ENCODE data around the gene GDAP1L1.
A peak's percentile ranks its signal among the peaks of the same experiment; 100 is the strongest.

GDAP1L1 gene

DNA sequence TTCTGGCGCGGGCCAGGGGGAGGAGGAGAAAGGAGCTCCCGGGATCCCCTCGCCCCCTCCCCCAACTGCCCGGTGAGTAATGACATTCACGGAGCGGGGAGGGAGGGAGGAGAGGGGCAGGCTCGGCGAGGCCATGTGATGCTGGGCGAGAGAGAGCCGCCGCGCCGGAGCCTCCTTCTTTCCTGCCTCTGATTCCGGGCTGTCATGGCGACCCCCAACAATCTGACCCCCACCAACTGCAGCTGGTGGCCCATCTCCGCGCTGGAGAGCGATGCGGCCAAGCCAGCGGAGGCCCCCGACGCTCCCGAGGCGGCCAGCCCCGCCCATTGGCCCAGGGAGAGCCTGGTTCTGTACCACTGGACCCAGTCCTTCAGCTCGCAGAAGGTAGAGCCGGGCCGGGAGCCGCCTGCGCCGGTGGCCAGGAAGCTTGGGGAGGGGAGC is at the start of gene GDAP1L1:
TSS of gene GDAP1L1 (plus strand) at position 178 of the 441 bp plus-strand sequence. CDS start at position 205, 27 bp downstream.
- no peak for DNase-seq

DNA sequence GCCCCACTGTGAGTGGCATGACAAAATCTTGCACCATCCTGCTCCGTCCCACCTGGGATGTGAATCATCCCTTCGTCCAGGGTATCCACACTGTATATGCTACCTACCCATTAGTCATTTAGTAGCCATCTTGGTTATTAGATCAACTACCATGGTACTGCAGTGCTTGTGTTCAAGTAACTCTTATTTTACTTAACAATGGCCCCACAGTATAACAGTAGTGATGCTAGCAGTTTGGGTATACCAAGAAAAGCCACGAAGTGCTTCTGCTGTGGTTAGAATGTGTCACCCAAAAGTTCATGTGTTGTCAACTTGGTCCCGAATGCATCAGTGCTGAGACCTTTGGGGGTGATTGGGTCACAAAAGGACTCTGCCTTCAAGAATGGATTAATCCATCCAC is 48.2 kb upstream of the GDAP1L1 start:
- DNase-seq, result peak; percentile 50

DNA sequence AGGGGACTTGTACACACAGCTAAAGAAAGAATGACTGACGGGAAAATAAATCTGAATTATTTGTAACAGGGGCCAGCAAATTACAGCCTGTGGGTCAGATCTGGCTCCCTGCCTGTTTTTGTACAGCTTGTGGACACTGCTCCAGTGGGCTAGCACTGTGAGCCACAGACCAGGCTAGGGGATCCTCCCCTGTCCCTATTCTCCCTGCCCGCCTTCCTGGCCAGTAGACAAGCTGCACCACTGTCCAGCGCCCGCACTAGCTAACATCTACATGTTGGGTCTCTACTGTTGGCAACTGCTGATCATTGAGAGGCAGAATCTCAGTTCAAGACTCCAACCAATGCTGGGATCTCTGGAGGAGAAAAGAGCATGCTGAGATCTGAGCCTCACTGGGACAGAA is 47.2 kb upstream of the GDAP1L1 start:
- no peak for DNase-seq

DNA sequence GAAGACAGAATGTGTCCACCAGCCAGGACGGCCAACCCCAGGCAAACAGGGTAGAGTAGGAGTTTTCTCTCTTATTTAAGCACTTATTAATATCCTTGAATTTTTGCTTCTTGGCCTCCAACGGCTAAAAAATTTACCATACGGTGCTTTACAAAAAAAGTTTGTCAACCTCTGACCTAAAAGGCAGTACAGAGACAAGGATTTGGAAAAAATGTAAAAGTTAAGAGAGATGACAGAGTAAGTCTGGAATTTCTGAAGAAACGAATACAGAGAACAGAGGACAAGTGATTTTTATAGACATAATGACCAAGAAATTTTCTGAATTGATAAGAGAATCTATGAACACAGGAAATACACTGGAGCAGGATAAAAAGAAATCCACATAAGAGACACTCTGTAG is 46.7 kb upstream of the GDAP1L1 start:
- DNase-seq, result no peak

DNA sequence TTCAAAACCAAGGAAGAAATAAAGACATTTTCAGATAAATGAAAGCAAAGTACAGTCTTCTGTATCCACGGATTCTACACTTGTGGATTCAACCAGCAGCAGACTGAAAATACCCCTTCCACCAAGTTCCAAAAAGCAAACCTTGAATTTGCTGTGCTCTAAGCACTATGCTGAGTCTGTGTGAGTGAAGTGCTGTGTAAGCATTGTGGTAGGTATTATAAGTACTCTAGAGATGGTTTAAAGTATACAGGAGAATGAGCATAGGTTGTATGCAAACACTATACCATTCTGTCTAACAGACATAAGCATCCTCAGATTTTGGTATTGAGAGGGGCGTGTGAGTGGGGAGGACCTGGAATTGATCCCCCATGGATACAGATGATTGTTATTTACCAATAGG is 46.1 kb upstream of the GDAP1L1 start:
- DNase-seq, result no peak

DNA sequence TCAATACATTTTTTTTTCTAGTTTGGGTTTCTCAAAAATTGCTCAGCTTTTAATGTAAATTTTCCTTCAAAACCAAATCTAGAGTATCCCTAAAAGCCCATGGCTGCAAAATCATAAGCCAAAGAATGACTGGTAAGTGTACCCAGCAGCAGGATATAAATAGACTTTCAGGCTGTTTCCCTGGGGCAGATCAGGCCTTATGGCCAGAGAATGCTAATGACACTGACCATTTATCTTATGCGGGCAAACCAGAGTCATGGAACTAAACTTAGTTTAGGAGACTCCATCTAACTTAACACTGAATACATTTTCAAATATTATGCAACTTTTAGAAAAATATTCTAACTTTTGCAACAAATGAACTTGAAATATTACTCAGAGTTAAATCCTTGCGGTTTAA is 43.9 kb upstream of the GDAP1L1 start:
- DNase-seq, result no peak

DNA sequence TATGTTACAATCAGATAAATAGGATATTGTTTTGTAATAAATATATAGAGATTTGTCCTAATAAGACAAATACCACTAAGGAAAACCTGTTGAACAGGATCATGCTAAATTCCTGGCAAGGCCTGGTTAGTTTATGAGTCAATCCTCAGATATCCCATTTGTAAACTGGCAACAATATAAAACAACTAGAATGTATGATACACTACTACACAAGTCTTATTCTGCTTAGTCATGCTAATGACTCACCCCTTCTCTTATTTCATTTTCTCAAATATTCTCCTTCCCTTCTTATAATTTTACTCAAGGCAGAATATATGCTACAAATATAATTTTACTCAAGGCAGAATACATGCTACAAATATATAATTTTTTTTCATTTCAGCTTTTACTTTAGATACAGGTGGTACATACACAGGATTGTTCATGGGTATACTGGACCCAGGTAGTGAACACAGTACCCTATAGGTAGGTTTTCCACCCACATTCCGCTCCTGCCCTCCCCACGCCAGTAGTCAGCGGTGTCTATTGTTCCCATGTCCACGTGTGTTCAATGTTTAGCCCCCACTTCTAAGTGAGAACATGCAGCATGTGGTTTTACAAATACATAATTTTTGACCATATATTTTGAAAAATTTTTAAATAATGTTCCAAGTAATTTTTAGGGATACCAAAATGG is 42.8 kb upstream of the GDAP1L1 start:
- DNase-seq, result no peak

DNA sequence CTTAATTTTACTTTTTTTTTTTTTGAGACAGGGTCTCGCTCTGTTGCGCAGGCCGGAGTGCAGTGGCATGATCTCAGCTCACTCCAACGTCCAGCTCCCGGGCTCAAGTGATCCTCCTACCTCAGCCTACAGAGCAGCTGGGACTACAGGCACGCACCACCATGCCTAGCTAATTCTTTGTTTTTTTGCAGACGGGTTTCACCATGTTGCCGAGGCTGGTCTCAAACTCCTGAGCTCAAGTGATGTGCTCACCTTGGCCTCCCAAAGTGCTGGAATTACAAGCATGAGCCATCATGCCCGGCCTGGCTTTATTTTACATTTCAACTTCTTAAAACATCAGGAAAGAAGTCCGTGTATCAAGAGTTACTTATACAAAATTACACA is 42.3 kb upstream of the GDAP1L1 start:
- no peak for DNase-seq

DNA sequence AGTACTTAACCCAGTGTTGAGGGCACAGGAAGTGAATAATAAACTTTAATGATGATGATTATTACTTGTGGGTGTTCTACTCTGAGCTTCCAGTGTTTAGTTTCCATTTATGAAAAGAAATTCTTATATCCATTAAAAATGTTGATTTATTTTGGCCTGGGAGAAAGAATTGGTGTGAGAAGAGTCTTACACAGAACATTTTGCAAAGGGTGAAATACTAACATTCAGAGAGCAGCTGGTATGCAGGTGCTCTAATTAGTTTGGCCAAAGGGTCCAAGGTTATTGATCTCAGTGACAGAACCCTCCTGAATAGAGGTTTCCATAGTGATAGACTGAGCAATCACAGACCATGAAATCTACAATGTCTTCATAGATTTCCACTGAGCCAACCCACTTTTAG is 41.0 kb upstream of the GDAP1L1 start:
- no peak for DNase-seq

DNA sequence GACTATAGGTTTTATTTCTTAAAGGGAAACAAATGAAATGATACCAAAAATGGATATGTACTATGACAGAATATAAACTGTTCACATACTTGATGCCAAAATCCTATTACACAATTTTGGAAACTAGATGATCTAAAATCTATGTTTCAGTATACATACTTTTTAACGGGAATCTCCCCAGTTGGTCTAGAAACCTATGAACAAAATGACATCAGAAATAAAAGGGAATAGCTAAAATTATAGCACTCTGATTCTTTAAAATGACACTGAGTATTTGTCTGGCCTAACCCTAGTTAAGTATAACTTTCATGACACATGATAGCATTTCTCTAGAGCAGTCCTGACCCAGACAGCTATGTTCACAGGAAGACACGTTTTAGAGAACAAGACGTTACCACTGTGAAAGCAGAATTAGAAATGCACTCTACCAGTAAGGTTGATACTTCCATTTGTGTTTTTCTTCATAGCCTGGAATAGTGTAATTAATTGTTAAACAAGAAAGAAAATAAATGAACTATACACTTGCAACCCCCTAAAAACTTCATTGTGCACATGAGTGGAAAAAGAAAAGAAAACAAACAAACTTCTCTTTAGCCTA is 39.9 kb upstream of the GDAP1L1 start:
- no peak for DNase-seq

DNA sequence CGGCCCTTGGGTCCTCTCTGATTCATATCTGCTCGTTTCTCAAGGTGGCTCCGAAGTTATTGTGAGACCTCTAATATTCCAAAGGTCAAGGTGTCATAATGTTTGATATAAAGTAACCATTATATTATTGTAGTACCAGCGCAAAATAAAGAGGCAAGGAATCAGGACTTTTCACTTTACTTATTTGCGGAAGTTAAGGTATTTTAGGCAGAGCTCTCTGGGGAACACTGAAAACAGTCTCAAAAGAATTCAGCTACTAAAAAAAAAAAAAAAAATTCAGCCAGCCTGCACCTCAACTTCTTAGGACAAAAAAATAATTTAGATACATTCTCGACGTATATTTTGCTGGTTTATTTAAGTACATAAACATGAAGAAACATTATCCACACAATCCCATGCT is 38.9 kb upstream of the GDAP1L1 start:
- DNase-seq, result no peak

DNA sequence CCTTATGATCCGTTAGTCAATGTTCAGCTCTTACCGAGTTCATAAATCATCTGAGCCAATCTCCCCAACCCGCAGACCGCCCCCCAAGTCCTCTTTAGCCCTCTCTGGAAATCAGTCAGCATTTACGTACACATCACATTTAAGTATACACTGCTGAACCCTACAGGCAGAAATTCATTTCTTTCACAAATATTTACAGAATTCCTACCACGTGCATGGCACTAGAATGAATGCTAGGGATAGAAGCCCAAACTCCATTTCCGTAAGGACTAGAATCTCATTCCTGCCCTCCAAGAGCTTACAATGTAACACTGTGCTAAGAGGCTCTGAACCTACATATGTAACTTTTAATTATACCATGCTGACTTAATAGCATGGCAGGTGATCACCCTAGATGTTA is 38.3 kb upstream of the GDAP1L1 start:
- DNase-seq, result no peak

DNA sequence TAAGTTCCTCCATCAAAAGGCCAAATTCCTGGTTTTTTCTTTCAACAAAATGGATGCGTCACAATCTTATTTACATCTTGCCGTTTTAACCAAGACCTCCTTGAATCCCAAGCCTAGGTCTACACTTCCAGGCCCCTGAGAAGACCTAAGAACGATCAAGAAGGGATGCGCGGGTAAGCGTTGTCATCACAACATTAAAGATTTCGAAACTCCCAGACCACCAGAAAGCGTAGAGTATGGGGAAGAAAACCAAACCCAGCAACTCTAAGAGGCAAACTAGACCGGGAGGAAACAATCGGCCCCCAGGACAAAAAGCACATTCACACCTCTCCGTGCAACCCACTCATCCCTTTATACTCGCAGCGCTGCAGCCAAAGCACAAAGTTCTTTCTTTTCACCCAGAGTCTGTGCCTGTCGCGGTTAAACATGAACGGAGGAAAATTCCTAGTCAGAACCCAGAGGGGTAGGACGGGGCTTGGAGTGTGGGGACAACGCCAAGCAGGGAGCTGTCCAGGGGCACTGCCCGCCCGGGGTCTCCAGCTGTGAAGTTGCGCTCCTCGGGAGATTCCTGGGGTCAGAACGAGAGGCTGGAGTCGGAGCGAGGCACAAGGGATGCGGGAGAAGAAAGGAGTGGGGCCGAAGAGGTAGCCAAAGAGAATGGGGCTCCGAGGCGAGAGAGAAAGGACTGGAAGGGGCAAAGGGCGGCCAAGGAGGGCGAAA is 37.3 kb upstream of the GDAP1L1 start:
- DNase-seq, result peak; percentile 25

DNA sequence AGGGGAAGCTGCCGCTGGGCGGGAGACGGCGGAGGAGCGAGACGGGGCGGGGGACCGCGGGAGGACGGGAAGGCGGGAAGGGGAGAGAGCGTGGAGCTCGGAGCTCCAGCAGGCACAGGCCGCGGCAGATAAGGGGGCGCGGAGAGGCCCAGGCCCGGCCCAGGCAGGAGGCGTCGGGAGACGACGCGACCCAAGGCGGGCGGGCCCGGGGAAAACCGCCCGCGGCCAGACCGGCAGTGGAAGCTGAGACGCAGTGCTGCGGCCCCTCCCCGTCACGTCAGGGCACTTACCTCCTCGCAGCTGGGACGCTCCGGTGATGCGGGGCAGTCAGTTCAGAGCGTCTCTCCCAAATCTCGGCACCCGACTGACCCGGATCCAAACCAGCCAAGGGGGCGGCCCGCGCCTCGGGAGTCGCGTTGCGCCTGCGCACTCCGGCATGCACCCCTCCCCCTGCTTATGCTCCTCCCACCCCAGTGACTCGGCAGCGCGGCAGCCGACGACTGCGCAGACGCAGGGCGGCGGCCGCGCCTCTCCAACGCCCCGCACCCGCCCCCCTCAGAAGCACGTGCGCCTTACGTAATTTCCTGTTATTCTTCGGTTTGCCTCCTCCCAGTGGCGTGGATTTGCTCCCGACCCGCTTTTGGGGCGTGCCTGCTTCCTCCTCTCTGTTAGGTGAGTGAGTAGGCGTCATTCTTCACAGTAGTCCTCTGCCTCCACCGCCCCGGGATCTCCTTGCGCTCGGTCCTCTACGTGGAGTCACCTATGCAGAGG is 36.5 kb upstream of the GDAP1L1 start, which contains the start of gene OSER1:
TSS of gene OSER1 (minus strand) at position 366 of the 771 bp plus-strand sequence. CDS start 3,814 bp downstream, outside the sequence.
- DNase-seq, result peak; percentile 97

DNA sequence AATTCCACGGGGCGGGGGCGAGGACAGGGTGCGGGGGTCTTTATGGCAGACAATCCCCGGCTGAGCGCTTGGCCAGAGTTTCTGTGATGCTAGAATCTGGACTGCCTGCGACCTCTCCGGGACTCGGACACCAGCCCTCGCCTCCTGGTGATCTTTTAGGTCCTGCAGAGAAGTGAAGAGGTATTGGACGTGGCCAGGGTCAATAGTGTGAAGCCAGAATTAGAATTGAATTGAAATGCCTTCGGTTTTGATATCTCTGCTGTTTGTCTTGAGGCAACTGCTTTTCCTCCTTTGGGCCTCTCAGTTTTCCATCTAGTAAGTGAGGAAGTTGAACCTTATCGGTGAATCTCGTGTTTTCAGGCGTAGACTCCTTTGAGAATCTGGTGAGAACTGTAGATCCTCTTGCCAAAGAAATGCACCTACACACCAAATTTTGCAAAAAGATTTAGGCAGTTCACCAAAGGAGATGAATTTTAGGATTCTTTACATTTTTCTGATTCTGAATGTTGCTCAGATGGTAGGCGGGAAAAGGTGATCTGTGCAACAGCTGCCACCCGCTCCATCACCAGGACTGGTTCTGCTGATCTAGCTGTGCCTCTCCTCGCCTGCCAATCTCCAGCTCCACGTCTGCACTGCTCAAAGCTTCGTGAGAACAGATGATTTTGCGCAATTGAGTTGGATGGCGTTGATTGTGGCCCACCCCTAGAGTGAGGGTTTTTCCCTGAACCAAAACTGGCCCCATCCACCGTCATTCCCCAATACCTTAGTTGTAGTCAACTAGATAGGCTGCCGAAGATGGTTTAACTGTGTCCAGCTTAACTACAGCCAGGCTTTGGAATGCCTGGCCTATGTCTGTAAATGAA is 35.7 kb upstream of the GDAP1L1 start:
- peak; percentile 38 for DNase-seq

DNA sequence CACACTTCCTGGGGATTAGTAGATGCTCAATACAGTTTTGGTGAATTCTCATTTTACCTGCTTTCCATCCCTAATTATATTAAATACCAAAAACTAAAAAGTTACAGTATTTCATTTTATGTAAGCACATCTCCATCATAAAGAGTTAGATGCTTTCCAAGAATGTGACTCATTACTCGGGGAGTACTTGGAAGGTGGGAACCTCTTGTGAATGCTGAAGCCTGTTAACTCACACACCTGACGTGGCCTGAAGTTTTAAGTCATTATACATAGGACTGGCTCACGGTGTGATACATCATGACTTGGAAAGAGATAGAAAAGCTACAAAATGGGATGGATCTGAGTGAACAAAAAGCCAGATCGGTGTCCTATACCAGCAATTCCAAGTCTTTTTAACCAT is 34.3 kb upstream of the GDAP1L1 start:
- DNase-seq, result no peak

DNA sequence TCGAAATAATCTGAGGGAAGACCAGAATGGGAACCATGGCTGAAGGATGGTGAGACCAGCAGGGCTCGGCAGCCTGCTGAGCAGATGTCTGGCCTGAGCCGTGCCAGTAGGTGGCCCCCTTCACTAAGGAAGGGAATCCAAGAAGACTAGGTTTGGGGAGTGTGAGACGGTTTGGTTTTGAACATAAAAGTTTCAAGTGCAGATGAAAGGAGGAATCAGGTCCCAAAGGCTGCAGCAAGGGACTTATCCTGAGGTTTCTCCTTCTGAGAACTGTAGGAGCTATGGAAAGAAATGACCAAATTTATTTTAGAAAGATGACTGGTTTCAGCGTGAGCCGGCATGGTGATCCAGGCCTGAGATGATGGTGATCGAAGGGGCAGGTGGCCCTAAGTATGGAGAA is 32.0 kb upstream of the GDAP1L1 start:
- DNase-seq, result peak; percentile 82

DNA sequence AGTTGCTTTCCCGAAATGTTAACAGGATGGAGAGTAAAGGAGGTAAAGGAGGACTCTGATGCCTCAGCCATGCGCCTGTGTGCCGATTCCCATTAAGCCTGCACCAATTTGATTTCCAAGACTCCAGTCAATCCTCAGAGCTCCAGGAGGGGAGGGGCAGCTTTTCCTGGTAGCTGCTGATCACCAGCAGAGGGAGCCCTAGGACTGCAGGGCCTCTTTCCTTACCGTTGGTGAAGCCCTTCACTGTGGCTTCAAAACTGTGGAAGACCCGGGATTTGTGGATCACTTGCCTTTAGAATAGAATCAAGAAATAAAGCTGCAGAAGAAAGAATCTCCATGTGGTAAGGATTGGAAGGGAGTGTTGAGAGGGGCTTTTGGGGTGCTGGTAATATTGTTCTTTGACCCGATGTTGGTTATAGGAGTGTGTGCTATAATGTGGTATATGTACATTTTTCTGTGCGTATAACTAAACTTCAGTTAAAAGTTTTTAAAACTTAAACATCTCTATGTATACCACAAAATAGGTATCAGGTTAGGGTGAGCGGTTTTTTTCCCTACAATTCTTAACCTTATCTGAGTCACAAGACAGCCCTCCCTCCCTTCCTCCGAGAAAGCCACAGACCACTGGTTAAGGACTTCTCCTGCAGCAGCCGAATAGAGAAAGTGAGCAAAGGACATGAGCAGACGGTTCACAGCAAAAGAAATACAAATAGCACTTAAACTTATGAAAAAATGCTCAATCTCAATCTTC is 29.6 kb upstream of the GDAP1L1 start:
- DNase-seq, result peak; percentile 77

DNA sequence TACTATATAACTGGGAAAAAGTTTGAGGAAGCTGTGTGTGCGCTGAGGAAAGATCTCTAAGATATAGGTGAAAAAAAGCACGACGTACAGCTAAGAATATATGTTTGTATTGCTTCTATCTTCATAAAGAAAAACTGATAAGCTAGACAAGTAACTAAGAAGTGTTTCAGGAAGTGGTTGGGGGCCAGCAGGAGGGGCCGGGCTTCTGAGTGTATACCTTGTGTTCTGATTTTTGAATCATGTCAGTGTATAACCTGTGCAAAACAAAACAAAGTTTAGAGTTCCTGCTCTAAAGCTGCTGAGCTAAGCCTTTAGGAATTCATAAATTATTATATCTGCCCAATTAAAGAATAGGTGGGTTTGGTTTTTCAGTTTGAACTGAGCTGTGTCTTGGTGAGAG is 28.7 kb upstream of the GDAP1L1 start:
- peak; percentile 53 for DNase-seq

DNA sequence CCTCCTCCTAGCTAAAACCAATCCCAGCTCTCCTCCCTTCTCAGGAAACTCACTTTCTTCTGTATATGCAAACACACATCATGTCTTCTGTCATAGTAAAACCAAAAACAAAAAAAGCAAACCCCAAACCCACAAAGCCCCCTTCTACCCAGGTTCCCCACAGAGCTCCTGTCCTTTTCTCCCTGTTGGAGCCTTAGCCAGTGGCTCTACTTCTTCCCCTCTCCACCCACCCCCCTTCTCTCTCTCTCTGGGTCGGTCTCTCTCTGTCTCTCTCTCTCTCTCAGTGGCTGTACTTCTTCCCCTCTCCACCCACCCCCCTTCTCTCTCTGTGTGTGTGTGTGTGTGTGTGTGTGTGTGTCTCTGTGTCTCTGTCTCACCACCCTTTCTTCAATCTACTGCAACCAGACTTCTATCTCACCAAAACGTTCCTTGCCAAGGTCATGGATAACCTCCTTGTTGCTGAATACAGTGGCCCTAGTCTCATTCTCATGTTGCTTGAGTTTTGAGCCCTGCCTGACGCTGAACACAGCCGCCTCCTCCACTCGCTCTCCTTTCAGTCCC is 27.9 kb upstream of the GDAP1L1 start:
- DNase-seq, result no peak

DNA sequence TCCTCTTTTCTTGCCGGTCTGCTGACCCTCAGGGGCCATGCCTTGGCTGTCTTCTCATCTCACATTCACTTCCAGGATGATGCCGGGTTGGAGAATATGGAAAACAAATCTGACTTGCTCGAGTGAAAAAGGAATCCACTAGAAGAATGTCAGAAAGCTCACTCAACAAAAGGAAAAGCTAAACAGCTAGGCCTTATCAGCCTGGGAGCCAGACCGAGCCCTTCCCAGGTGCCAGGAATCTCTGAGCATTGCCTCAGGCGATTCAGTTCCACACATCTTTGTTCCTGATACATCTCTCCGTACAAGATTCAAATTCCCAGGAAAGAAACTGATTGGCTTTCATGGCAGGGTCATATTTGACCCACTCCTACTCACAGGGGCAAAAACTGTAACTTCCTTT is 27.3 kb upstream of the GDAP1L1 start:
- no peak for DNase-seq

All from activated CD4-positive, alpha-beta T cell treated with anti-CD3 and anti-CD28 coated beads for 48 hours (primary cell).